Esophagus squamous epithelium (tissue), 4 donors: ENCODE data around the gene LRRC47.

ENCODE experiments used
- CTCF ChIP-seq, 6 experiments: fragments of 450-650 bp in 4 of 6; fragments of 200-600 bp in 2 of 6; sonication (generic) in 2 of 6; IDR thresholded peaks; one replicate each; pipeline ENCODE4 v1.5.1; 2016 to 2019; ENCODE audit warnings: antibody characterized with exemption in 6 of 6, mild to moderate bottlenecking in 4 of 6, moderate library complexity in 4 of 6
- POLR2A ChIP-seq, 4 donors: fragments of 450-650 bp; IDR thresholded peaks; one replicate each; pipeline ENCODE4 v1.6.1; 2017; ENCODE audit warnings: antibody characterized with exemption in 4 of 4, mild to moderate bottlenecking in 4 of 4, moderate library complexity in 3 of 4

GRCh38 chr1:3790952-3791351, 5.3 kb downstream of the LRRC47 start:
- TF ChIP-seq CTCF (IDR thresholded peaks at IDR 0.05) = no peak
- TF ChIP-seq POLR2A (IDR thresholded peaks at IDR 0.05) = no peak
